GM12878 (cell line): ENCODE results near the gene YIPF5. TPM values are rescaled to one million over a fixed set of nuclear protein-coding genes. Genes with fewer than 3 reads are reported as not detected.
A peak's percentile ranks its signal among the peaks of the same experiment; 100 is the strongest.

Source experiments
- ATAC-seq: fragments of 200-7000 bp; cut with Tn5 transposase; 3 replicates; pipeline ENCODE4 v1.9.1; 2020; ENCODE audit warnings: mild to moderate bottlenecking, moderate library complexity
- BruUV-seq: library from RNA; stranded (reverse); fragments of 400-500 nt; replicated peaks from 2 replicates; lab custom pipeline; 2021; lab: Mats Ljungman, UMichigan
- CTCF ChIA-PET: fragments of 300-600 bp; sonication (Branson Sonifier 250); formaldehyde crosslinking; extraction: SDS; loops from one replicate; lab custom pipeline; 2021; ENCODE audit warnings: inconsistent platforms; lab: Yijun Ruan, JAX
- POLR2A ChIA-PET: fragments of 350-600 bp; formaldehyde crosslinking; extraction: SDS; loops from one replicate; lab custom pipeline; 2021; ENCODE audit warnings: inconsistent platforms; lab: Charles Lee
- RAD21 ChIA-PET: fragments of 300-600 bp; sonication (Branson Sonifier 250); formaldehyde crosslinking; loops from one replicate; lab custom pipeline; 2023; ENCODE audit warnings: antibody characterized with exemption; ENCODE audit not compliant: unreplicated experiment; lab: Charles Lee
- SMC1A ChIA-PET: fragments of 300-600 bp; sonication (Branson Sonifier 250); formaldehyde crosslinking; loops from one replicate; lab custom pipeline; 2023; ENCODE audit not compliant: unreplicated experiment, uncharacterized antibody; lab: Charles Lee
- DNase-seq: peaks from one replicate; pipeline ENCODE4 v3.0.0-alpha.2; 2011; ENCODE audit warnings: low read depth, low spot score
- FAIRE-seq: peaks from 3 replicates; lab custom pipeline; 2011; peaks lifted over from hg19 to GRCh38; lab: Jason Lieb, UNC
- H2AFZ ChIP-seq: 2 replicates; pipeline ENCODE4 v1.6.0; 2011; ENCODE audit warnings: low read depth, low read length, control low read depth; ENCODE audit not compliant: control insufficient read depth
- H3K27ac ChIP-seq: 2 replicates; pipeline ENCODE4 v1.5.1; 2011; ENCODE audit warnings: control low read depth; ENCODE audit not compliant: control insufficient read depth, insufficient read depth
- H3K27me3 ChIP-seq, 2 experiments: replicated peaks in 1 of 2; 2 replicates each; pipeline versions ENCODE4 v1.6.0 to v1.6.1; 2011; ENCODE audit warnings: low read length in 1 of 2; ENCODE audit not compliant: control insufficient read depth in 2 of 2, insufficient read depth in 2 of 2
- H3K36me3 ChIP-seq, 2 experiments: 2 replicates each; pipeline ENCODE4 v1.5.1; 2011; ENCODE audit warnings: low read length in 1 of 2; ENCODE audit not compliant: control insufficient read depth in 2 of 2, insufficient read depth in 2 of 2
- H3K4me1 ChIP-seq: 2 replicates; pipeline ENCODE4 v1.6.1; 2011; ENCODE audit warnings: mild to moderate bottlenecking, low read length, moderate library complexity, mixed read lengths; ENCODE audit not compliant: control insufficient read depth, insufficient read depth
- H3K4me2 ChIP-seq: 2 replicates; pipeline ENCODE4 v1.6.0; 2011; ENCODE audit warnings: control low read depth; ENCODE audit not compliant: control insufficient read depth, insufficient read depth
- H3K4me3 ChIP-seq: fragments of 200-600 bp; sonication (generic); 2 replicates; pipeline ENCODE4 v1.5.1; 2016
- H3K79me2 ChIP-seq: 2 replicates; pipeline ENCODE4 v1.6.0; 2011; ENCODE audit warnings: low read length; ENCODE audit not compliant: control insufficient read depth, insufficient read depth
- H3K9ac ChIP-seq: 2 replicates; pipeline ENCODE4 v1.8.0; 2011; ENCODE audit warnings: low read length, control low read depth, mixed read lengths; ENCODE audit not compliant: control insufficient read depth, insufficient read depth
- H3K9me3 ChIP-seq: replicated peaks from 3 replicates; pipeline ENCODE4 v1.5.1; 2011; ENCODE audit warnings: mild to moderate bottlenecking, low read length; ENCODE audit not compliant: control insufficient read depth, insufficient read depth
- H4K20me1 ChIP-seq: 2 replicates; pipeline ENCODE4 v1.6.0; 2011; ENCODE audit not compliant: control insufficient read depth, insufficient read depth
- CTCF ChIP-seq, 3 experiments: IDR thresholded peaks in 2 of 3; conservative IDR thresholded peaks in 1 of 3; 2 replicates each; pipeline ENCODE4 v1.5.1; 2011; ENCODE audit warnings: low read depth in 3 of 3, low read length in 3 of 3, mild to moderate bottlenecking in 3 of 3, control low read depth in 2 of 3, moderate library complexity in 2 of 3, inconsistent platforms in 1 of 3, mixed read lengths in 1 of 3; ENCODE audit not compliant: control insufficient read depth in 2 of 3, insufficient read depth in 1 of 3; ENCODE audit errors: extremely low read depth in 1 of 3
- MYC ChIP-seq: IDR thresholded peaks from 2 replicates; pipeline ENCODE4 v1.6.1; 2011; ENCODE audit warnings: mild to moderate bottlenecking, low read length, moderate library complexity, inconsistent platforms; ENCODE audit not compliant: insufficient read depth, insufficient replicate concordance, insufficient read length, severe bottlenecking
- RAD21 ChIP-seq: IDR thresholded peaks from 2 replicates; pipeline ENCODE4 v1.6.1; 2011; ENCODE audit warnings: mild to moderate bottlenecking, low read depth, low read length, moderate library complexity; ENCODE audit not compliant: insufficient read depth
- SKIL ChIP-seq: fragments of 450-650 bp; IDR thresholded peaks from 2 replicates; pipeline ENCODE4 v1.6.1; 2017; ENCODE audit warnings: mild to moderate bottlenecking, low read depth, inconsistent platforms; ENCODE audit not compliant: poor library complexity, severe bottlenecking
- SMAD5 ChIP-seq: IDR thresholded peaks from 2 replicates; pipeline ENCODE4 v1.6.1; 2016; ENCODE audit warnings: antibody characterized with exemption, low read depth
- SMC3 ChIP-seq: IDR thresholded peaks from 2 replicates; pipeline ENCODE4 v1.6.1; 2011; ENCODE audit warnings: low read length, improper control_type of control experiment, borderline replicate concordance
- SRF ChIP-seq, 2 experiments: IDR thresholded peaks; 2 replicates each; pipeline ENCODE4 v1.6.1; 2011; ENCODE audit warnings: low read depth in 2 of 2, low read length in 2 of 2, mild to moderate bottlenecking in 1 of 2, moderate library complexity in 1 of 2
- TCF12 ChIP-seq: IDR thresholded peaks from 2 replicates; pipeline ENCODE4 v1.6.1; 2011; ENCODE audit warnings: low read depth, mild to moderate bottlenecking, low read length
- ZBTB33 ChIP-seq: fragments of 450-650 bp; IDR thresholded peaks from 2 replicates; pipeline ENCODE4 v1.6.1; 2017; ENCODE audit warnings: mild to moderate bottlenecking
- WGBS: methylation state at CpG from one replicate; pipeline ENCODE4 v1.1.6; 2016; ENCODE audit warnings: low lambda C conversion rate; ENCODE audit not compliant: insufficient replicate concordance, insufficient coverage; ENCODE audit errors: missing lambda C conversion rate; 5-methylcytosine and 5-hydroxymethylcytosine counted together
- in situ Hi-C: fragments of 300-500 bp; cut with MboI; formaldehyde crosslinking; loops from 9 replicates; pipeline ENCODE4 v1.14.3; 2018; ENCODE audit warnings: mixed read lengths
- intact Hi-C: fragments of 100-400 bp; cut with micrococcal nuclease; formaldehyde crosslinking; loops from one replicate; pipeline ENCODE4 v1.14.2; 2022; ENCODE audit not compliant: unreplicated experiment
- polyA plus RNA-seq, 11 experiments: library from polyadenylated mRNA; depleted of rRNA in 4 of 11; unstranded in 6 of 11; stranded (reverse) in 5 of 11; fragments of >200 nt; fragmentation: Nextera tagmentation in 4 of 11; fragmentation: Illumina TruSeq in 1 of 11; extraction: Ambion mirVana in 4 of 11; extraction: Trizol in 1 of 11; gene quantifications; 1 replicate in 1 of 11; 2 replicates in 10 of 11; pipeline versions ENCODE4 v1.2.1 to v1.2.3, GENCODE V29; 2011 to 2016; ENCODE audit warnings: inconsistent platforms in 2 of 11, missing spikeins in 2 of 11, low read depth in 1 of 11
- total RNA-seq, 4 experiments: library from RNA; depleted of rRNA in 3 of 4; stranded (reverse); fragments of >200 nt in 3 of 4; fragmentation: Illumina TruSeq in 1 of 4; extraction: Trizol in 1 of 4; gene quantifications; 2 replicates each; pipeline versions ENCODE4 v1.2.1 to v1.2.3, GENCODE V29; 2013 to 2021

The YIPF5 gene
- total and polyA plus RNA-seq, 10 of the 15 experiments (the other 5 are each of a cell fraction or from before 2014, with no cell fraction given), result 19.5 to 50.4 (median 34.3) TPM

- WGBS, result 1% methylated on average over 4 of the region's 4 CpGs
- Histone ChIP-seq H3K36me3 (no peaks in the 10 kb centered on the region), H2AFZ (no peak overlapping the region; the same call in 1 of the 2 replicates), H3K9ac (no peak overlapping the region), H3K4me1 (peaks cover 10% of the 10 kb centered on the region), H3K27me3 (no peaks in the 10 kb centered on the region; a peak in 1 of 4 replicates), H3K79me2 (no peaks in the 10 kb centered on the region), H3K4me3 (no peak overlapping the region), H3K9me3 (no peaks in the 10 kb centered on the region), H3K27ac (no peak overlapping the region), H4K20me1 (no peaks in the 10 kb centered on the region), H3K4me2 (no peak overlapping the region)
- ATAC-seq, result 0 out of 3 replicates have a peak, but pooled peaks have one; percentile 17
- ChIA-PET SMC1A (interaction anchor here (0.6 to 1.4 kb wide), 6 partner anchors 9 to 215 kb away, joined by 3 to 5 read pairs (median 4); no protein-coding TSS in a partner anchor), POLR2A (no interaction called here), RAD21 (interaction anchor here (0.9 kb wide), 1 partner anchor 1257 kb away, joined by 3 read pairs; no protein-coding TSS in a partner anchor), CTCF (interaction anchor here (0.6 to 1.5 kb wide), 5 partner anchors 8 to 1260 kb away, joined by 3 to 6 read pairs (median 3); no protein-coding TSS in a partner anchor)
- in situ Hi-C loops, result loop anchor here (10.0 kb wide), 1 partner anchor 1179 kb away; no protein-coding TSS in a partner anchor
- intact Hi-C loops, result no loop called here
- TF ChIP-seq SMAD5 (no peak), TCF12 (no peak), MYC (no peak), SKIL (peak; percentile 27), SMC3 (peak; percentile 62), RAD21 (peak; percentile 60), SRF (IDR thresholded peaks at IDR 0.05; ENCODE audit: low read depth in 2 of 2, low read length in 2 of 2) (no peak), ZBTB33 (no peak), CTCF (IDR thresholded peaks at IDR 0.05 in 2 of 3, conservative IDR thresholded peaks at IDR 0.05 in 1 of 3; ENCODE audit: control insufficient read depth in 2 of 3, extremely low read depth in 1 of 3, insufficient read depth in 1 of 3, low read depth in 3 of 3, low read length in 3 of 3) (peak; percentile 52 to 60 (median 60); a peak in 5 of 6 replicates)
- no peak for DNase-seq
- no TSS peak for BruUV-seq
- peak; percentile 57 for FAIRE-seq
These were observed 12.9 kb upstream of the YIPF5 start for GRCh38 chr5:144183254-144183889.
